NOMO-1 treated with DMSO at 0.1 percent for 48 hours (cell line): ENCODE results near the gene PLD5.
"Not testable (repeated sequence)": the region's sequence is repeated elsewhere in the genome, so short reads cannot be mapped to it uniquely, and the experiment has no call there.

Source experiments
- DNase-seq: peaks from one replicate; lab custom pipeline; 2025; ENCODE audit not compliant: unreplicated experiment; lab: John Stamatoyannopoulos, UW

PLD5 gene

DNA sequence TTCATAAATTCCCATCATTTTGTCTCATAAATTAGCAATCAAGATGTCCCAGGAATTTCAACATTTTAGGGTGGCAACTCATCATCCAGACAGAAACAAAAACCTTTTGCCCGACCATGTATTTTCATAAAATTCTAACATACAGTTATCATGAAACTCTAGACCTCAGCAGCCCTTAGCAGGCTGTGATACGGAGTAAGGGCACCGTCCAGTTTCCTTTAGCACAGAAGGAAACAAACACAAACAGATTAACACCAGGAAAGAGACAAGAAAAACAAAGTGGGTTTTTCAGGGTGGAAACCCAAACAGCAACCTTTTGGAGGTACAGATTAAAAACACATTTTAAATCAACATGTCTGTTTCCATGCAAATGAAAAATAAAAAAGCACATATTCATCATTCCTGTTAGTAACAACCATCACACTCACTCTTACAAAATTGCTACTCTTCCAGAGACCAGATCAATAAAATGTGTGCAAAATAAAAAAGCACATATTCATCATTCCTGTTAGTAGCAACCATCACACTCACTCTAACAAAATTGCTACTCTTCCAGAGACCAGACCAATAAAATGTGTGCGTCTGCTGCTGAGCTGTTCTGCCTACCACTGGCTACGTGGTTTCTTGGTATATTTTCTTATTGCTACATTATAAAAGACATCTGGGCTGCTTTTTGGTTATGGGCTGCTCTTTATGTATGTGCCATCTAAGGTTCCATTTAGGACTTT, 241.6 kb downstream of the PLD5 start:
- not testable (repeated sequence) for DNase-seq

- not testable (repeated sequence) for DNase-seq
Observed at GRCh38 chr1:242278406-242278805, 246.1 kb downstream of the PLD5 start.

DNA sequence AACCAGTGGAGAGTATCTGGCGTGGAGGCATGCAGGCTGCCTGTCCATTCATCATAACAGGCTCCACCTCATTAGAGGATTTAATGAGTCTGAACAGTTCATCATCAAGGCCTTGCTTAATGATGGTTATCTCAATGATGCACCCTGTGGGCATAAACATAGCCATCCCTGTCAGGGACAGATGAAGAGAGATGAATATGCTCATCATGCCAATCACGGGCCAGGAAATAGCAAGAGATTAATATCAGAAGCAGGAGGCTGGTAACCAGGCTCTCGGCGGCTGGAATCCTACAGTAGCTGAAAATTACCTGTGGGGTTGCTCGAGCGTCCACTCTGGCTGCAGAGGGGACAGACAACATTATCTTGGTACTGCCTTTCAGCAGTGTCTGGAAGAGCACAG, 247.7 kb downstream of the PLD5 start:
- not testable (repeated sequence) for DNase-seq

DNA sequence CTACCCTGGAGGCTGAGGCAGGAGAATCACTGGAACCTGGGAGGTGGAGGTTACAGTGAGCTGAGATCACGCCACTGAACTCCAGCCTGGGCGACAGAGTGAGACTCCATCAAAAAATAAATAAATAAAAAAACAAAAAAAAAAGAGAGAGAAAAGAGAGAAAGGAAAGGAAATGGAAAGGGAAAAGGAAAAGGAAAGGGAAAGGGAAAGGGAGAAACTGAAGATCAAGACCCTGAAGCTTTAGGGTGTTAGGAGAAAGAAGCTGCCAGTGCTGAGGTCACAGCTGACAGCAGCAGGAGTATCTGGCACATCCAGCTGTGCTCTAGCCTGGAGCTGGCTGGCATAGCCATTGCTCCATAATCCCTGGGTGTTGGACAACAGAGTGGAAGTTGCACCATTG, 257.5 kb downstream of the PLD5 start:
- DNase-seq, result not testable (repeated sequence)

GRCh38 chr1:242264419-242264818, 260.1 kb downstream of the PLD5 start:
- not testable (repeated sequence) for DNase-seq

- no peak for DNase-seq
Observed at GRCh38 chr1:242245255-242245654, 279.2 kb downstream of the PLD5 start.

- peak; percentile 6 for DNase-seq
Observed at GRCh38 chr1:242243472-242243871, 281.0 kb downstream of the PLD5 start.

GRCh38 chr1:242242983-242243382, 281.5 kb downstream of the PLD5 start:
- no peak for DNase-seq

GRCh38 chr1:242241936-242242335, 282.6 kb downstream of the PLD5 start:
- no peak for DNase-seq

GRCh38 chr1:242240691-242241090, 283.8 kb downstream of the PLD5 start:
- DNase-seq, result no peak

- DNase-seq, result no peak
Observed at GRCh38 chr1:242240077-242240476, 284.4 kb downstream of the PLD5 start.

DNA sequence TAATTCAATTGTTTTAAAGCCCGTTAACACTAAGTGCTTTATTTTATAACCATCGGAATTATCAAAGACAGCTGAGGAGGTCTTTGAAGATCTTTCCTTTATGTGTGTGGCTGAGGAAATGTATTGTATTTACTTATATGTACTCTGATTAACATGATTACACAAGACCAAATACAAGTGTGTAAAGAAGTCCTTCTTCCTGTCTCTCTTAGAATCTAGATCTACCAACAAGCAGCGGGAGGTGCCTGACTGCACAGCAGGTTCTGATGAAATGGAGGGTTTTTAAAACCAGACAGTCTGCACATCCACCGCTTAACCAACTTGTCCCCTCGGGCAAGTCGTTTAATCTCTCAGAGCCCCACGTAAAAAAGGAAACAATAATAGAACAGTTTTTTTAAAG, 285.1 kb downstream of the PLD5 start:
- no peak for DNase-seq

GRCh38 chr1:242237051-242237450, 287.4 kb downstream of the PLD5 start:
- DNase-seq, result no peak

GRCh38 chr1:242228991-242229390, 295.5 kb downstream of the PLD5 start:
- no peak for DNase-seq

DNA sequence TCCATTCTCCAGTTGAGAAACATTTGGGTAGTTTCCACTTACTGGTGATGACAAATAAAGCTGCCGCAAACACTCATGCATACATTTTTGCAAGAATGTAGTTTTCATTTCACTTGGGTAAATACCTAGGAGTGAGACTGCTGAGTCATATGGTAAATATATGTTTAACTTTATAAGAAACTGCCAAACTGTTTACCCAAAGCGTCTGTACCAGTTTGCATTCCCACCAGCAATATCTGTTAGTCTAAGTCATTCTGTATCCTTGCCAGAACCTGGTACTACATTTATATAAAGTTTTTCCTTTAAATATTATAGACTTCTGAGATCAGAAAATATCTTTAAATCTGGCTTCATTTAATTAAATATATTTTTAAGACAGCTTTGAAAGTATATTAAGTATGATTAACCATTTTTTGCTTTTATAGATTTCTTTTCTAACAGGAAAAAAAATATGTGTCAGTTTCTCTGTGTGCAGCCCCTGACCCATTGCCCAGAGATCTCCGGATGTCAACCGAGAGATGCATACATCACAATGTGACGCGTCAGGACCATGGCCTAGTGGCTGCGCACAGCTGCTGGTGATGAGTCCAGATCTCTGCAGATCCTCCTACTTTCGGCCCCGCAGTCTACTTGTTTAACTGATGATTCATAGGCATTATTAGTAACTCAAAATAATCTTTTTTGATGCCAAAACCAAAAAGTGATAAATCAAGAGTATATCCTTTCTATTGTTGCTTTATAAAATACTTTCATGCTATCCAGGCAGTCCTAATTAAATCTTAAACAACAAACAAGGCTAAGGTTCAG, 298.5 kb downstream of the PLD5 start:
- no peak for DNase-seq

DNA sequence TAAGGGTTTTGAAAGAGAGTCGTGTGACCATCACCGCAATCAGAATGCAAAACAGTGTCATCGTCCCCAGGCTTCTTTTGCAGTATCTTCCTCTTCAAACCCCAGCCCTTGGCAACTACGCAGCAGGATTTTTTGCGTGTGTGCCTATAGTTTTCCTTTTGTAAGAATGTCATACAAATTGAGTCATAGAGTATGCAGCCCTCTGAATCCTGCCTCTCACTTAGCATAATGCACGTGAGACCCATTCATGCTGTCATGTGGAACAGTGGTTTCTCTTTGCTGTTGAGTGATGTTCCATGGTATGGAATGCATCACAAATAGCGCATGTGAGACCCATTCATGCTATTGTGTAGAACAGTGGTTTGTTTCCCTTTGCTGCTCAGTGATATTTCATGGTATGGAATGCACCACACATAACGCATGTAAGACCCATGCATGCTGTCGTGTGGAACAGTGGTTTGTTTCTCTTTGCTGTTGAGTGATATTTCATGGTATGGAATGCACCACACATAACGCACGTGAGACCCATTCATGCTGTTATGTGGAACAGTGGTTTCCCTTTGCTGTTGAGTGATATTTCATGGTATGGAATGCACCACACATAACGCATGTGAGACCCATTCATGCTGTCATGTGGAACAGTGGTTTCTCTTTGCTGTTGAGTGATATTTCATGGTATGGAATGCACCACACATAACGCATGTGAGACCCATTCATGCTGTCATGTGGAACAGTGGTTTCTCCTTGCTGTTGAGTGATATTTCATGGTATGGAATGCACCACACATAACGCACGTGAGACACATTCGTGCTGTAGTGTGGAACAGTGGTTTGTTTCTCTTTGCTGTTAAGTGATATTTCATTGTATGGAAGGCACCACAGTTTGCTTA, 299.4 kb downstream of the PLD5 start:
- peak; percentile 22 for DNase-seq

DNA sequence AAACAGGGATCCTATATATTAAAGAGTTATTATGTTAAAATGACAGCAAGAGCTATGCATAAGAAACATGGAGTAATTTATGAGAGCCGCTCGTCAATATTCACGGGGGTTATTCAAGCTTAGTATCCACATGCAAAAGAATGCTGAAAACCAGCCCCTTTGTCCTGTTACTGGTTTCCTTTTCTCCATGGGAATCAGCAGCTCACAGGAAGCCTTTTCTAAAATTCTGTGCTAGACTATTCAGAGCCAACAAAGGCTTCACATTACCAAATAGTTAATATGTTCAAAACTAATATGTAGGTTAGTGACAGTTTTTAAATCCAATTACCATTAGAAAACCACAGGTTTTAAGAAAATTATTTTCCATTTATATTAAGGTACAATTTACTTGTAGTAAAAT, 300.0 kb downstream of the PLD5 start:
- no peak for DNase-seq

- DNase-seq, result no peak
Observed at GRCh38 chr1:242219905-242220304, 304.6 kb downstream of the PLD5 start.

GRCh38 chr1:242219298-242219901, 305.1 kb downstream of the PLD5 start:
- no peak for DNase-seq

DNA sequence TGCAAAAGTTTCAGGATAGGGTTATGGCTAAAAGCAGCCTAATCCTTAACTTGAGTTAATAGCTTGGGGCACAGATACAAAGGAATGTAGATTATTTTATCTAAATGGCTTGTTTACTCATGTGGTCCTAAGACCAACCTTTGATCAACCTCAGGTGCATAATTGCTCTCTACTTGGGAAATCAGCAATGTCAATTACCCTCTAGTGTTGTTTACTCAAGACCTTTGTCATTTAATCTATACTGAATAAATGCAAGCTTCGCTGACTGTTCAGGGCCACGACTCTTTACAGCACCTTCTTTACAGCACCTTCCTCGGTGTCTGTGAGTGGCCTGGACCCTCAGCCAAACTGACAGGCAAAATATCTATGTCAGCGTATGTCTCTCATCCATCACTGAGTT, 308.1 kb downstream of the PLD5 start:
- DNase-seq, result no peak

- not testable (repeated sequence) for DNase-seq
Observed at GRCh38 chr1:242214455-242214854, 310.0 kb downstream of the PLD5 start.
